K562 (cell line): ENCODE results near the gene PHEX. TPM values are rescaled to one million over a fixed set of nuclear protein-coding genes. Genes with fewer than 3 reads are reported as not detected.

Experiments used
- ATAC-seq: fragments of 200-7000 bp; cut with Tn5 transposase; 3 replicates; pipeline ENCODE4 v1.9.1; 2020; ENCODE audit warnings: moderate library complexity
- BruUV-seq: library from RNA; stranded (reverse); fragments of 400-500 nt; replicated peaks from 2 replicates; lab custom pipeline; 2021; lab: Mats Ljungman, UMichigan
- CTCF ChIA-PET: fragments of 300-600 bp; formaldehyde crosslinking; extraction: SDS; loops from one replicate; lab custom pipeline; 2021; ENCODE audit warnings: low intra/inter-chr PET ratio; lab: Yijun Ruan, JAX
- POLR2A ChIA-PET: fragments of 300-600, 350-650 bp; sonication (Branson Sonifier 250); formaldehyde crosslinking; extraction: SDS; loops from one replicate; lab custom pipeline; 2021; ENCODE audit warnings: antibody characterized with exemption, inconsistent platforms; lab: Yijun Ruan, JAX
- DNase-seq, 4 experiments: peaks; one replicate each; pipeline versions ENCODE4 v3.0.0 to v3.0.0-alpha.2; 2011 to 2018; ENCODE audit warnings: low spot score in 3 of 4, mixed read lengths in 3 of 4; ENCODE audit errors: extremely low read depth in 1 of 4
- FAIRE-seq: peaks from 2 replicates; lab custom pipeline; 2011; peaks lifted over from hg19 to GRCh38; lab: Jason Lieb, UNC
- H2AFZ ChIP-seq: 2 replicates; pipeline ENCODE4 v1.6.0; 2011; ENCODE audit warnings: low read depth, low read length, control low read depth, inconsistent platforms
- H3K27ac ChIP-seq: fragments of 200-600 bp; 3 replicates; pipeline ENCODE4 v1.8.0; 2011; ENCODE audit warnings: low read depth, mild to moderate bottlenecking, control low read depth, inconsistent platforms, low read length, moderate library complexity, mixed read lengths; ENCODE audit errors: extremely low read depth
- H3K27me3 ChIP-seq, 2 experiments: fragments of 300-600 bp in 1 of 2; 2 replicates in 1 of 2; 3 replicates in 1 of 2; pipeline versions ENCODE4 v1.6.0 to v1.8.0; 2011; ENCODE audit warnings: inconsistent platforms in 2 of 2, low read length in 2 of 2, mild to moderate bottlenecking in 1 of 2, mixed read lengths in 1 of 2, moderate library complexity in 1 of 2; ENCODE audit not compliant: control insufficient read depth in 2 of 2, insufficient read depth in 2 of 2
- H3K36me3 ChIP-seq: fragments of 300-600 bp; 3 replicates; pipeline ENCODE4 v1.8.0; 2011; ENCODE audit warnings: mild to moderate bottlenecking, low read length, inconsistent platforms; ENCODE audit not compliant: control insufficient read depth, insufficient read depth
- H3K4me1 ChIP-seq, 2 experiments: fragments of 200-600 bp in 1 of 2; replicated peaks in 1 of 2; 2 replicates in 1 of 2; 3 replicates in 1 of 2; pipeline versions ENCODE4 v1.5.1 to v1.8.0; 2011; ENCODE audit warnings: inconsistent platforms in 2 of 2, low read length in 2 of 2, mild to moderate bottlenecking in 1 of 2, mixed read lengths in 1 of 2, moderate library complexity in 1 of 2; ENCODE audit not compliant: control insufficient read depth in 2 of 2, insufficient read depth in 2 of 2
- H3K4me2 ChIP-seq: 2 replicates; pipeline ENCODE4 v1.6.1; 2011; ENCODE audit warnings: low read length, control low read depth, inconsistent platforms, mixed read lengths; ENCODE audit not compliant: insufficient read depth
- H3K4me3 ChIP-seq: fragments of 200-600 bp; sonication (generic), shearing (Covaris generic); 2 replicates; pipeline ENCODE4 v1.5.1; 2016; ENCODE audit warnings: control low read depth, inconsistent platforms
- H3K79me2 ChIP-seq: fragments of 200-600 bp; 3 replicates; pipeline ENCODE4 v1.8.0; 2011; ENCODE audit warnings: low read length, inconsistent platforms; ENCODE audit not compliant: control insufficient read depth, insufficient read depth
- H3K9ac ChIP-seq, 2 experiments: 2 replicates each; pipeline versions ENCODE4 v1.6.0 to v1.6.1; 2011; ENCODE audit warnings: low read depth in 2 of 2, low read length in 2 of 2, control low read depth in 1 of 2, inconsistent platforms in 1 of 2, mild to moderate bottlenecking in 1 of 2, mixed read lengths in 1 of 2; ENCODE audit not compliant: insufficient read depth in 1 of 2
- H3K9me1 ChIP-seq: one replicate; pipeline ENCODE4 v1.6.0; 2011; ENCODE audit warnings: inconsistent platforms, mild to moderate bottlenecking, low read length, moderate library complexity; ENCODE audit not compliant: control insufficient read depth, insufficient read depth
- H3K9me3 ChIP-seq: replicated peaks from 2 replicates; pipeline ENCODE4 v1.5.1; 2011; ENCODE audit warnings: low read depth, low read length, inconsistent platforms; ENCODE audit not compliant: control insufficient read depth, insufficient read depth
- H4K20me1 ChIP-seq: replicated peaks from 2 replicates; pipeline ENCODE4 v1.6.1; 2011; ENCODE audit warnings: low read length, inconsistent platforms, mixed read lengths; ENCODE audit not compliant: control insufficient read depth, insufficient read depth
- ATF2 ChIP-seq: sonication (generic); formaldehyde crosslinking; IDR thresholded peaks from 2 replicates; pipeline ENCODE4 v1.8.1; 2022; ENCODE audit warnings: missing genetic modification reagents
- CBFB ChIP-seq: sonication (generic); formaldehyde crosslinking; IDR thresholded peaks from 2 replicates; pipeline ENCODE4 v1.4.0; 2020; ENCODE audit warnings: mild to moderate bottlenecking, missing genetic modification reagents
- CBX8 ChIP-seq: fragments of 200-600 bp; sonication (generic); IDR thresholded peaks from 2 replicates; pipeline ENCODE4 v1.6.1; 2012; ENCODE audit warnings: borderline replicate concordance, mixed run types, low read depth, mild to moderate bottlenecking, moderate library complexity, mixed read lengths, low read length, control low read depth, inconsistent platforms; ENCODE audit not compliant: poor library complexity, severe bottlenecking; ENCODE audit errors: extremely low read depth
- FOXJ2 ChIP-seq: fragments of 200-800 bp; sonication (Bioruptor generic); IDR thresholded peaks from 2 replicates; pipeline ENCODE4 v1.6.1; 2016; ENCODE audit warnings: missing genetic modification characterization, missing compliant biosample characterization
- FOXJ3 ChIP-seq: sonication (generic); formaldehyde crosslinking; IDR thresholded peaks from 2 replicates; pipeline ENCODE4 v1.4.0; 2020; ENCODE audit warnings: mild to moderate bottlenecking, missing genetic modification reagents
- MNT ChIP-seq, 2 experiments: fragments of 450-650 bp; conservative IDR thresholded peaks; 2 replicates each; pipeline ENCODE4 v1.6.1; 2017; ENCODE audit warnings: mild to moderate bottlenecking in 2 of 2, moderate library complexity in 2 of 2
- SMARCB1 ChIP-seq: IDR thresholded peaks from 2 replicates; pipeline ENCODE4 v1.6.1; 2011; ENCODE audit warnings: improper control_type of control experiment, low read depth; ENCODE audit not compliant: insufficient read length
- TRIM24 ChIP-seq, 2 experiments: fragments of 450-650 bp; IDR thresholded peaks; 2 replicates each; pipeline ENCODE4 v1.6.1; 2016
- TRIM28 ChIP-seq: fragments of 450-650 bp; IDR thresholded peaks from 2 replicates; pipeline ENCODE4 v1.6.1; 2017
- WGBS: fragments of 100-300 bp; shearing (Covaris generic); methylation state at CpG from one replicate; pipeline ENCODE4 v1.1.6; 2016; ENCODE audit warnings: low coverage, mixed read lengths; ENCODE audit not compliant: insufficient coverage; ENCODE audit errors: missing lambda C conversion rate; 5-methylcytosine and 5-hydroxymethylcytosine counted together
- in situ Hi-C: fragments of 300-500 bp; cut with MboI; formaldehyde crosslinking; loops from 4 replicates; pipeline ENCODE4 v1.15.0; 2018; ENCODE audit warnings: inconsistent platforms, mixed read lengths
- intact Hi-C: fragments of 100-400 bp; cut with micrococcal nuclease; formaldehyde crosslinking; loops from 2 replicates; pipeline ENCODE4 v1.14.2; 2022
- polyA plus RNA-seq, 8 experiments: library from polyadenylated mRNA; depleted of rRNA in 4 of 8; stranded (reverse) in 5 of 8; unstranded in 3 of 8; fragments of >200 nt; fragmentation: Nextera tagmentation in 2 of 8; fragmentation: Illumina TruSeq in 1 of 8; extraction: Ambion mirVana in 2 of 8; extraction: Trizol in 1 of 8; gene quantifications; 2 replicates each; pipeline versions ENCODE4 v1.2.1 to v1.2.3, GENCODE V29; 2011 to 2014; ENCODE audit warnings: inconsistent platforms in 1 of 8, missing spikeins in 1 of 8
- total RNA-seq, 7 experiments: library from RNA; depleted of rRNA in 6 of 7; stranded (reverse); fragments of >200 nt in 6 of 7; fragmentation: Illumina TruSeq in 2 of 7; extraction: Trizol in 2 of 7; gene quantifications; 2 replicates each; pipeline versions ENCODE4 v1.2.1 to v1.2.3, GENCODE V29; 2011 to 2021; ENCODE audit warnings: low replicate concordance in 1 of 7
- TF ChIP-seq, protein P1 (sequence below): IDR thresholded peaks from 2 replicates; pipeline ENCODE4 v1.6.1; 2011; ENCODE audit not compliant: insufficient read length; ENCODE audit errors: extremely low read depth

PHEX gene
- total and polyA plus RNA-seq, 9 of the 15 experiments (the other 6 are each of a cell fraction or from before 2014, with no cell fraction given): 0.01 to 0.11 (median 0.04) TPM; not detected in 6

- intact Hi-C loops: no loop called here
- no peaks in the 10 kb centered on the region for H4K20me1 ChIP-seq
- no peak overlapping the region for H2AFZ ChIP-seq
- no TSS peak for BruUV-seq
- peaks cover 4 to 6% of the 10 kb centered on the region in 2 experiments; a peak in 3 of 5 replicates for H3K4me1 ChIP-seq
- CTCF ChIA-PET: no interaction called here
- no peak overlapping the region for H3K27ac ChIP-seq
- no peak overlapping the region for H3K9ac ChIP-seq
- no peaks in the 10 kb centered on the region for H3K79me2 ChIP-seq
- in situ Hi-C loops: no loop called here
- H3K4me2 ChIP-seq: no peak overlapping the region
- POLR2A ChIA-PET: no interaction called here
- DNase-seq: no peak
- no peak for TF ChIP-seq CBFB
- no peak for TF ChIP-seq SMARCB1
- TF ChIP-seq FOXJ2 (tag): no peak
- TF ChIP-seq ATF2 (CRISPR knock-in tag): no peak
- no peak for TF ChIP-seq TRIM24 (IDR thresholded peaks at IDR 0.05)
- TF ChIP-seq, protein P1, sequence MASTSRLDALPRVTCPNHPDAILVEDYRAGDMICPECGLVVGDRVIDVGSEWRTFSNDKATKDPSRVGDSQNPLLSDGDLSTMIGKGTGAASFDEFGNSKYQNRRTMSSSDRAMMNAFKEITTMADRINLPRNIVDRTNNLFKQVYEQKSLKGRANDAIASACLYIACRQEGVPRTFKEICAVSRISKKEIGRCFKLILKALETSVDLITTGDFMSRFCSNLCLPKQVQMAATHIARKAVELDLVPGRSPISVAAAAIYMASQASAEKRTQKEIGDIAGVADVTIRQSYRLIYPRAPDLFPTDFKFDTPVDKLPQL: no peak
- no peak for TF ChIP-seq CBX8
- no peak for TF ChIP-seq MNT (conservative IDR thresholded peaks at IDR 0.05)
- no peak for TF ChIP-seq FOXJ3
- no peak for TF ChIP-seq TRIM28
- H3K4me3 ChIP-seq: no peak overlapping the region
- peaks cover 76% of the 10 kb centered on the region; the same call in 2 of the 3 replicates for H3K36me3 ChIP-seq
- FAIRE-seq: no peak
- 97% methylated on average over 3 of the region's 3 CpGs for WGBS
- H3K9me1 ChIP-seq: no peaks in the 10 kb centered on the region
- no peaks in the 10 kb centered on the region for H3K9me3 ChIP-seq
- no peak for ATAC-seq
- H3K27me3 ChIP-seq: no peaks in the 10 kb centered on the region
These were observed 40.6 kb upstream of the PHEX start for GRCh38 chrX:21991504-21991903.
